H9 (cell line): Measurements from ENCODE around the gene NBL1. TPM values are rescaled to one million over a fixed set of nuclear protein-coding genes. Genes with fewer than 3 reads are reported as not detected.
A peak's percentile ranks its signal among the peaks of the same experiment; 100 is the strongest.

Experiments
- DNase-seq: peaks from one replicate; pipeline ENCODE4 v3.0.0-alpha.2; 2017
- H2AFZ ChIP-seq: one replicate; pipeline ENCODE4 v1.6.1; 2013; ENCODE audit warnings: mild to moderate bottlenecking, low read length, control low read depth, moderate library complexity
- H2AK5ac ChIP-seq: 2 replicates; pipeline ENCODE4 v1.6.1; 2013; ENCODE audit warnings: low read length, control low read depth, mixed read lengths; ENCODE audit not compliant: insufficient read length
- H2BK120ac ChIP-seq: one replicate; pipeline ENCODE4 v1.6.1; 2013; ENCODE audit warnings: low read depth, mild to moderate bottlenecking, low read length, control low read depth, inconsistent platforms; ENCODE audit not compliant: poor library complexity, severe bottlenecking
- H2BK12ac ChIP-seq: 2 replicates; pipeline ENCODE4 v1.6.1; 2013; ENCODE audit warnings: low read length, control low read depth, mixed read lengths, low read depth; ENCODE audit not compliant: insufficient read length
- H2BK15ac ChIP-seq: 2 replicates; pipeline ENCODE4 v1.6.1; 2013; ENCODE audit warnings: low read depth, low read length, control low read depth
- H2BK20ac ChIP-seq: one replicate; pipeline ENCODE4 v1.6.1; 2013; ENCODE audit warnings: low read depth, mild to moderate bottlenecking, low read length, control low read depth, inconsistent platforms; ENCODE audit not compliant: poor library complexity, severe bottlenecking
- H2BK5ac ChIP-seq: 2 replicates; pipeline ENCODE4 v1.6.1; 2013; ENCODE audit warnings: low read length, control low read depth, mixed read lengths; ENCODE audit not compliant: insufficient read length
- H3K14ac ChIP-seq: 2 replicates; pipeline ENCODE4 v1.6.1; 2013; ENCODE audit warnings: low read length, control low read depth; ENCODE audit not compliant: insufficient read depth
- H3K18ac ChIP-seq: 2 replicates; pipeline ENCODE4 v1.6.1; 2013; ENCODE audit warnings: low read depth, mild to moderate bottlenecking, mixed read lengths, low read length, control low read depth; ENCODE audit not compliant: insufficient read length
- H3K23ac ChIP-seq: 2 replicates; pipeline ENCODE4 v1.6.1; 2013; ENCODE audit warnings: low read length, control low read depth, mixed read lengths, low read depth; ENCODE audit not compliant: insufficient read length
- H3K23me2 ChIP-seq: 2 replicates; pipeline ENCODE4 v1.6.1; 2013; ENCODE audit warnings: low read depth, mild to moderate bottlenecking, mixed read lengths, low read length, control low read depth; ENCODE audit not compliant: insufficient read length, poor library complexity, severe bottlenecking
- H3K27ac ChIP-seq: 2 replicates; pipeline ENCODE4 v1.5.1; 2013; ENCODE audit warnings: low read length, control low read depth, mixed read lengths, low read depth; ENCODE audit not compliant: insufficient read length
- H3K27me3 ChIP-seq: 2 replicates; pipeline ENCODE4 v1.6.1; 2013; ENCODE audit warnings: low read length, control low read depth, inconsistent platforms; ENCODE audit not compliant: insufficient read depth
- H3K4ac ChIP-seq: 2 replicates; pipeline ENCODE4 v1.6.1; 2013; ENCODE audit warnings: low read depth, mild to moderate bottlenecking, control low read depth, inconsistent platforms, low read length, moderate library complexity
- H3K4me1 ChIP-seq: 2 replicates; pipeline ENCODE4 v1.6.1; 2013; ENCODE audit warnings: low read length, control low read depth, inconsistent platforms; ENCODE audit not compliant: insufficient read depth
- H3K4me2 ChIP-seq: 2 replicates; pipeline ENCODE4 v1.6.1; 2013; ENCODE audit warnings: low read length, control low read depth, mixed read lengths; ENCODE audit not compliant: insufficient read length, insufficient read depth
- H3K56ac ChIP-seq: 2 replicates; pipeline ENCODE4 v1.6.1; 2013; ENCODE audit warnings: low read depth, mild to moderate bottlenecking, mixed read lengths, low read length, control low read depth; ENCODE audit not compliant: insufficient read length
- H3K79me1 ChIP-seq: 2 replicates; pipeline ENCODE4 v1.6.1; 2013; ENCODE audit warnings: low read depth, mild to moderate bottlenecking, moderate library complexity, low read length, control low read depth, inconsistent platforms; ENCODE audit not compliant: insufficient read depth, poor library complexity, severe bottlenecking
- H3K79me2 ChIP-seq: 2 replicates; pipeline ENCODE4 v1.6.1; 2013; ENCODE audit warnings: low read length, control low read depth, inconsistent platforms; ENCODE audit not compliant: insufficient read depth
- H3K9ac ChIP-seq: 2 replicates; pipeline ENCODE4 v1.6.1; 2013; ENCODE audit warnings: low read length, control low read depth, mixed read lengths; ENCODE audit not compliant: insufficient read length; ENCODE audit errors: extremely low read depth
- H3K9me3 ChIP-seq: one replicate; pipeline ENCODE4 v1.6.1; 2013; ENCODE audit warnings: low read depth, low read length, inconsistent platforms; ENCODE audit not compliant: control insufficient read depth
- H3T11ph ChIP-seq: one replicate; pipeline ENCODE4 v1.6.1; 2013; ENCODE audit warnings: mild to moderate bottlenecking, low read length, control low read depth, inconsistent platforms
- H4K20me1 ChIP-seq: one replicate; pipeline ENCODE4 v1.6.1; 2013; ENCODE audit not compliant: control insufficient read depth, insufficient read length, insufficient read depth
- H4K5ac ChIP-seq: 2 replicates; pipeline ENCODE4 v1.6.1; 2013; ENCODE audit warnings: low read depth, mild to moderate bottlenecking, mixed read lengths, low read length, control low read depth; ENCODE audit not compliant: insufficient read length
- H4K8ac ChIP-seq: replicated peaks from 2 replicates; pipeline ENCODE4 v1.6.1; 2013; ENCODE audit warnings: low read length, control low read depth, mixed read lengths, low read depth; ENCODE audit not compliant: insufficient read length
- H4K91ac ChIP-seq: 2 replicates; pipeline ENCODE4 v1.6.1; 2013; ENCODE audit warnings: low read depth, mild to moderate bottlenecking, moderate library complexity, mixed read lengths, low read length, control low read depth; ENCODE audit not compliant: insufficient read length
- H3K27ac Mint-ChIP-seq, 3 experiments: 2 replicates in 2 of 3; 3 replicates in 1 of 3; pipeline ENCODE4 v1.8.0; 2020 to 2021; ENCODE audit warnings: mixed read lengths in 3 of 3, mild to moderate bottlenecking in 1 of 3, moderate library complexity in 1 of 3
- H3K27me3 Mint-ChIP-seq: 2 replicates; pipeline ENCODE4 v1.8.0; 2021; ENCODE audit warnings: low read depth, mild to moderate bottlenecking, moderate library complexity, mixed read lengths
- H3K36me3 Mint-ChIP-seq, 3 experiments: 2 replicates in 2 of 3; 3 replicates in 1 of 3; pipeline ENCODE4 v1.8.0; 2020 to 2021; ENCODE audit warnings: low read depth in 3 of 3, mixed read lengths in 3 of 3; ENCODE audit not compliant: insufficient read depth in 1 of 3
- H3K4me1 Mint-ChIP-seq, 2 experiments: 2 replicates each; pipeline ENCODE4 v1.8.0; 2020; ENCODE audit warnings: mixed read lengths in 2 of 2
- H3K4me3 Mint-ChIP-seq, 2 experiments: 2 replicates in 1 of 2; 3 replicates in 1 of 2; pipeline ENCODE4 v1.8.0; 2020 to 2021; ENCODE audit warnings: mild to moderate bottlenecking in 2 of 2, mixed read lengths in 2 of 2, moderate library complexity in 1 of 2
- H3K9me3 Mint-ChIP-seq, 2 experiments: 2 replicates in 1 of 2; 3 replicates in 1 of 2; pipeline ENCODE4 v1.8.0; 2020; ENCODE audit warnings: mild to moderate bottlenecking in 2 of 2, mixed read lengths in 2 of 2, moderate library complexity in 1 of 2
- CTCF ChIP-seq: fragments of 200-600 bp; sonication (generic); conservative IDR thresholded peaks from 3 replicates; pipeline ENCODE4 v1.8.0; 2021; ENCODE audit warnings: antibody characterized with exemption, mild to moderate bottlenecking
- WGBS: extraction: QIAGEN DNeasy Blood & Tissue Kit; methylation state at CpG from one replicate; pipeline ENCODE4 v1.1.7; 2013; ENCODE audit warnings: missing lambda C conversion rate, low lambda C conversion rate, mixed read lengths; ENCODE audit not compliant: insufficient read length; ENCODE audit errors: extremely low coverage; 5-methylcytosine and 5-hydroxymethylcytosine counted together
- total RNA-seq: library from RNA; stranded (reverse); gene quantifications from 2 replicates; pipeline ENCODE4 v1.2.1, GENCODE V29; 2021

Gene NBL1
- total RNA-seq, 1 experiment from 2014 or later, result 6.4 TPM

GRCh38 chr1:19665496-19666465 lies 21.7 kb downstream of the NBL1 start:
- H3K9ac ChIP-seq, result no peak overlapping the region
- Mint-ChIP-seq H3K4me1 (peaks cover 2 to 8% of the 10 kb centered on the region in 2 experiments; a peak in 3 of 4 replicates), H3K27me3 (peaks cover 89% of the 10 kb centered on the region), H3K4me3 (peak overlapping the region; percentile 63 to 83), H3K9me3 (no peaks in the 10 kb centered on the region), H3K36me3 (peaks cover 0 to 2% (median 0%) of the 10 kb centered on the region in 3 experiments; a peak in 1 of 7 replicates), H3K27ac (no peak overlapping the region; a peak in 1 of 7 replicates)
- no peaks in the 10 kb centered on the region for H3K79me1 ChIP-seq
- no peak overlapping the region for H3K4ac ChIP-seq
- no peak overlapping the region for H4K8ac ChIP-seq
- H3K18ac ChIP-seq, result no peak overlapping the region
- H3K4me2 ChIP-seq, result peak overlapping the region; percentile 27
- H2BK15ac ChIP-seq, result no peak overlapping the region
- H2BK120ac ChIP-seq, result no peak overlapping the region
- H3K79me2 ChIP-seq, result no peaks in the 10 kb centered on the region
- H4K5ac ChIP-seq, result no peak overlapping the region
- TF ChIP-seq CTCF, result no peak; the same call in 2 of the 3 replicates
- H3K4me1 ChIP-seq, result no peaks in the 10 kb centered on the region
- peaks cover 18% of the 10 kb centered on the region; the same call in 1 of the 2 replicates for H3K27me3 ChIP-seq
- H3K56ac ChIP-seq, result no peak overlapping the region
- no peak overlapping the region for H3T11ph ChIP-seq
- DNase-seq, result peak; percentile 75
- H2AK5ac ChIP-seq, result no peak overlapping the region
- H4K20me1 ChIP-seq, result no peaks in the 10 kb centered on the region
- no peak overlapping the region for H2BK20ac ChIP-seq
- no peaks in the 10 kb centered on the region for H3K23me2 ChIP-seq
- H2BK5ac ChIP-seq, result no peak overlapping the region
- H2AFZ ChIP-seq, result no peak overlapping the region
- no peak overlapping the region for H3K27ac ChIP-seq
- H3K14ac ChIP-seq, result no peak overlapping the region
- WGBS, result no CpG with 5 or more reads among the region's 84 CpGs
- no peak overlapping the region for H2BK12ac ChIP-seq
- no peak overlapping the region for H4K91ac ChIP-seq
- H3K23ac ChIP-seq, result no peak overlapping the region
- H3K9me3 ChIP-seq, result no peaks in the 10 kb centered on the region
